Neural progenitor cell (in vitro differentiated cells): ENCODE results near the gene CD83. TPM values are rescaled to one million over a fixed set of nuclear protein-coding genes. Genes with fewer than 3 reads are reported as not detected.

Experiments used
- DNase-seq: peaks from one replicate; pipeline ENCODE4 v3.0.0-alpha.2; 2016; ENCODE audit warnings: low spot score
- H2AFZ ChIP-seq: fragments of 200-600 bp; sonication (generic); replicated peaks from 2 replicates; pipeline ENCODE4 v1.6.1; 2016; ENCODE audit warnings: antibody characterized with exemption
- H3F3A ChIP-seq: fragments of 200-600 bp; sonication (generic); 2 replicates; pipeline ENCODE4 v1.6.1; 2016; ENCODE audit warnings: antibody characterized with exemption, low read depth
- H3K27ac ChIP-seq: fragments of 200-600 bp; sonication (generic); 2 replicates; pipeline ENCODE4 v1.5.1; 2016; ENCODE audit warnings: mild to moderate bottlenecking
- H3K27me3 ChIP-seq: fragments of 200-600 bp; sonication (generic); 2 replicates; pipeline ENCODE4 v1.6.1; 2016; ENCODE audit warnings: mild to moderate bottlenecking, moderate library complexity
- H3K36me3 ChIP-seq: fragments of 200-600 bp; sonication (generic); 2 replicates; pipeline ENCODE4 v1.5.1; 2016
- H3K4me1 ChIP-seq: fragments of 200-600 bp; sonication (generic); 2 replicates; pipeline ENCODE4 v1.6.1; 2016; ENCODE audit warnings: mixed run types
- H3K4me2 ChIP-seq: fragments of 200-600 bp; sonication (generic); 2 replicates; pipeline ENCODE4 v1.6.1; 2016
- H3K4me3 ChIP-seq: fragments of 200-600 bp; sonication (generic); 2 replicates; pipeline ENCODE4 v1.5.1; 2016
- H3K79me2 ChIP-seq: fragments of 200-600 bp; sonication (generic); 2 replicates; pipeline ENCODE4 v1.6.1; 2016; ENCODE audit warnings: low read depth
- H3K9ac ChIP-seq: fragments of 200-600 bp; sonication (generic); 2 replicates; pipeline ENCODE4 v1.6.1; 2016
- H3K9me3 ChIP-seq: fragments of 200-600 bp; sonication (generic); 2 replicates; pipeline ENCODE4 v1.5.1; 2016; ENCODE audit warnings: low read depth
- H4K20me1 ChIP-seq: fragments of 200-600 bp; sonication (generic); 2 replicates; pipeline ENCODE4 v1.6.1; 2016; ENCODE audit warnings: low read depth
- H3K27ac Mint-ChIP-seq: 3 replicates; pipeline ENCODE4 v1.8.0; 2021; ENCODE audit warnings: mixed read lengths
- H3K27me3 Mint-ChIP-seq: 2 replicates; pipeline ENCODE4 v1.8.0; 2022; ENCODE audit warnings: low read depth, mild to moderate bottlenecking, inconsistent platforms, moderate library complexity, mixed read lengths; ENCODE audit not compliant: insufficient read depth
- H3K36me3 Mint-ChIP-seq: 3 replicates; pipeline ENCODE4 v1.8.0; 2021; ENCODE audit warnings: mixed read lengths
- H3K4me1 Mint-ChIP-seq: 3 replicates; pipeline ENCODE4 v1.8.0; 2021; ENCODE audit warnings: mixed read lengths
- H3K4me3 Mint-ChIP-seq: 3 replicates; pipeline ENCODE4 v1.8.0; 2021; ENCODE audit warnings: mild to moderate bottlenecking, moderate library complexity, mixed read lengths
- H3K9me3 Mint-ChIP-seq: 3 replicates; pipeline ENCODE4 v1.8.0; 2020; ENCODE audit warnings: mixed read lengths
- CTCF ChIP-seq: fragments of 200-600 bp; sonication (generic); IDR thresholded peaks from 2 replicates; pipeline ENCODE4 v1.5.1; 2017; ENCODE audit warnings: antibody characterized with exemption, mild to moderate bottlenecking
- EZH2 ChIP-seq: fragments of 200-600 bp; sonication (generic); IDR thresholded peaks from 2 replicates; pipeline ENCODE4 v1.6.1; 2017; ENCODE audit warnings: antibody characterized with exemption, mild to moderate bottlenecking, moderate library complexity
- EZH2phosphoT487 ChIP-seq: fragments of 200-600 bp; sonication (generic); IDR thresholded peaks from 2 replicates; pipeline ENCODE4 v1.6.1; 2017; ENCODE audit warnings: antibody characterized with exemption
- total RNA-seq: library from RNA; depleted of rRNA; stranded (reverse); fragments of >200 nt; gene quantifications from 2 replicates; pipeline ENCODE4 v1.2.3, GENCODE V29; 2015; ENCODE audit warnings: low replicate concordance

Gene CD83
- total RNA-seq, 1 donor from 2014 or later: 0.80 TPM

DNA sequence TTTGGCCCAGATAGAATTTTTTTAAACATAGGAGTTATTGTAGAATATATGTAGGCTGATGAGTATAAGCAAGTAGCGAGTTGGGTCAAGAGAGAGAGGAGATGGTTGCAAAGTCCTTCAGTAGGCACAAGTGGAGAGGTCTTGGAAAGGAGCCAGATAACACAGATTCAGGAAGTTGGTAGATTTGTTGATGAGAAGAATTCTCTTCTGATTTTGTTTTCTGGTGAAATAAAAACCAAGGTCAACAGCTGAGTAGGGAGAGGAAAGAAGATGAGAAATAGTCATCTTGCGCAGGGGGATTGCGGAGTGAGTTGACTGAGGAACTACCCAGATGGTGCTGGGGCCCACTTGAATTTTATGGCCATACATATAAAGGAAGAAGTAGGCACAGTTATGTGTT lies 17.4 kb upstream of the CD83 start:
- no peaks in the 10 kb centered on the region for H3K9me3 ChIP-seq
- no peaks in the 10 kb centered on the region for H4K20me1 ChIP-seq
- no peaks in the 10 kb centered on the region for H3K9me3 Mint-ChIP-seq
- H3K4me1 Mint-ChIP-seq: peaks cover 7% of the 10 kb centered on the region
- H3K4me2 ChIP-seq: no peak overlapping the region
- no peak overlapping the region for H3K27ac Mint-ChIP-seq
- no peak overlapping the region for H3K4me3 ChIP-seq
- H3K4me1 ChIP-seq: no peaks in the 10 kb centered on the region
- TF ChIP-seq CTCF: no peak
- no peak for TF ChIP-seq EZH2
- no peak for TF ChIP-seq EZH2phosphoT487
- H3K27me3 Mint-ChIP-seq: peaks cover 6% of the 10 kb centered on the region
- no peaks in the 10 kb centered on the region for H3K27me3 ChIP-seq
- no peak overlapping the region for H3K27ac ChIP-seq
- no peak overlapping the region for H3K4me3 Mint-ChIP-seq
- no peaks in the 10 kb centered on the region for H3K36me3 Mint-ChIP-seq
- no peaks in the 10 kb centered on the region for H3K79me2 ChIP-seq
- no peaks in the 10 kb centered on the region for H3K36me3 ChIP-seq
- no peak for DNase-seq
- H2AFZ ChIP-seq: no peak overlapping the region
- no peak overlapping the region for H3K9ac ChIP-seq
- H3F3A ChIP-seq: no peaks in the 10 kb centered on the region

DNA sequence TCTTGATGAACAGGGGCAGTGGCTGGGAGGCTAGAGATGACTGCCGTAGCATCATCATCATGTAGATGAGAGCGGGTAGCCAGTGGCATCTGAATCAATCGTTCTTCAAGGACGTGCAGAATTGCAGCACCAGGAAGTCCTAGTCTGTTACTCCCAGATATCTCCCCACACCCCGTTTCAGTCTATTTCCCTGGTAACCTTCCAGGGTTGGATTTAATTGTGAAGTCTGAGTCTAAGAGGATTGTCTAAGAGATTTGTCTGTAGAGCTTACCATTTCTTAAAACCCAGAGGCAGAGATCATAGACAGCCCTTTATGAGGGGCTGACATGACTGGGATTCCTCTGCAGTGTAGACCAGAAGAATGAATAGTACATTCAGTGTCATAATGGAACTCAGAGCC lies 16.6 kb upstream of the CD83 start:
- Histone ChIP-seq H3K27ac (no peak overlapping the region), H3K4me3 (no peak overlapping the region), H2AFZ (no peak overlapping the region), H3K27me3 (no peaks in the 10 kb centered on the region), H3K9me3 (no peaks in the 10 kb centered on the region), H3K4me2 (no peak overlapping the region), H3K79me2 (no peaks in the 10 kb centered on the region), H3K9ac (no peak overlapping the region), H3K36me3 (no peaks in the 10 kb centered on the region), H3K4me1 (no peaks in the 10 kb centered on the region), H3F3A (no peaks in the 10 kb centered on the region), H4K20me1 (no peaks in the 10 kb centered on the region)
- Mint-ChIP-seq H3K27ac (no peak overlapping the region), H3K27me3 (peaks cover 4% of the 10 kb centered on the region), H3K36me3 (no peaks in the 10 kb centered on the region), H3K4me3 (no peak overlapping the region), H3K9me3 (peaks cover 4% of the 10 kb centered on the region), H3K4me1 (peaks cover 7% of the 10 kb centered on the region)
- no peak for TF ChIP-seq CTCF
- TF ChIP-seq EZH2phosphoT487: no peak
- TF ChIP-seq EZH2: no peak
- no peak for DNase-seq

DNA sequence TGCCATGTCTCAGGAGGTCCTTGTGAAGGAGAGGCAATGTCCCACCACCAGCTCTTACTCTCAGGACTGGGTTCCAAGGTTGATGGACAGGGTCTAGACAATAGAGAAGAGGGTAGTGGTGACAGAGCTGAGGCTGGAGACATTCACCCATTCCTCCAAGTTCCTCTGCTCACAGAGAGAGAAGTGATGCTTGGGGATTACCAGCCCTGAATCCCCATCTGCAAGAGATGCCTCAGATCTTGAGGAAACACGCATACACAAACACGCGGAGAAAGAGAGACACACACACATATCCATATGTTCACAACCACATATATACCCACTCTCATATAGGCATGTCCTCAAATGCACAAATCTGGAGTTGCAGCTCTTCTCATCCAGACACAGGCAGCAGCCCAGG lies 15.2 kb upstream of the CD83 start:
- no peak overlapping the region for H3K4me3 Mint-ChIP-seq
- H3K9ac ChIP-seq: no peak overlapping the region
- H3K4me1 Mint-ChIP-seq: peaks cover 3% of the 10 kb centered on the region
- no peaks in the 10 kb centered on the region for H3F3A ChIP-seq
- H3K9me3 Mint-ChIP-seq: peaks cover 14% of the 10 kb centered on the region
- no peak overlapping the region for H2AFZ ChIP-seq
- H3K27ac ChIP-seq: no peak overlapping the region
- H4K20me1 ChIP-seq: no peaks in the 10 kb centered on the region
- peaks cover 4% of the 10 kb centered on the region for H3K27me3 Mint-ChIP-seq
- TF ChIP-seq CTCF: no peak
- TF ChIP-seq EZH2: no peak
- TF ChIP-seq EZH2phosphoT487: no peak
- H3K4me2 ChIP-seq: no peak overlapping the region
- no peak for DNase-seq
- H3K9me3 ChIP-seq: no peaks in the 10 kb centered on the region
- H3K36me3 ChIP-seq: no peaks in the 10 kb centered on the region
- no peaks in the 10 kb centered on the region for H3K79me2 ChIP-seq
- H3K4me1 ChIP-seq: no peaks in the 10 kb centered on the region
- no peak overlapping the region for H3K27ac Mint-ChIP-seq
- no peaks in the 10 kb centered on the region for H3K27me3 ChIP-seq
- no peaks in the 10 kb centered on the region for H3K36me3 Mint-ChIP-seq
- no peak overlapping the region for H3K4me3 ChIP-seq

DNA sequence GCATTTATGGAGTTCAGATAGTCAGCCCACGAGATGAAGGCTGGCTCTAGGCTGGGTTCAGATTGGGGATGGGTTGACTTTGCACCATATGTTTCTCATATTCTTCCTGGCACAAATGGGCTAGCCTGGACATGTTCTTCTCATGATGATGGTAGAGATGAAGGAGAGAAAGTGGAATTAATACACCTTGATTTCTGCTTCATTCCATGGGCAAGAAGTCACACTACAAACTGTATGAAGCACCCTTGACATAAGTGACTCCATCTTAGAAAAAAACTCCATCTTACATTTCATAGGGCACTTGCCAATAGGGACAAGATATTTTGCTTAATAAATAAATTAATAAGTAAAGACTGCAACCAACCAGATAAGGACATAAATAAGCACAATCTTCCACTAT lies 12.0 kb upstream of the CD83 start:
- no peaks in the 10 kb centered on the region for H4K20me1 ChIP-seq
- no peaks in the 10 kb centered on the region for H3K4me1 ChIP-seq
- no peaks in the 10 kb centered on the region for H3K36me3 ChIP-seq
- no peak overlapping the region for H3K9ac ChIP-seq
- Mint-ChIP-seq H3K27me3 (peaks cover 5% of the 10 kb centered on the region), H3K4me3 (no peak overlapping the region), H3K4me1 (peaks cover 3% of the 10 kb centered on the region), H3K9me3 (peaks cover 18% of the 10 kb centered on the region), H3K36me3 (no peaks in the 10 kb centered on the region), H3K27ac (no peak overlapping the region)
- H3K4me3 ChIP-seq: no peak overlapping the region
- no peaks in the 10 kb centered on the region for H3F3A ChIP-seq
- no peak for DNase-seq
- no peak overlapping the region for H3K4me2 ChIP-seq
- H3K27me3 ChIP-seq: no peaks in the 10 kb centered on the region
- no peak overlapping the region for H2AFZ ChIP-seq
- no peaks in the 10 kb centered on the region for H3K9me3 ChIP-seq
- TF ChIP-seq EZH2phosphoT487 (no peak), EZH2 (no peak), CTCF (no peak)
- H3K27ac ChIP-seq: no peak overlapping the region
- H3K79me2 ChIP-seq: no peaks in the 10 kb centered on the region
